Measurements from ENCODE around the gene PUM2. TPM values are rescaled to one million over a fixed set of nuclear protein-coding genes. Genes with fewer than 3 reads are reported as not detected.

Gene PUM2
- total RNA-seq, 1 donor from 2014 or later: 22.4 TPM

DNA sequence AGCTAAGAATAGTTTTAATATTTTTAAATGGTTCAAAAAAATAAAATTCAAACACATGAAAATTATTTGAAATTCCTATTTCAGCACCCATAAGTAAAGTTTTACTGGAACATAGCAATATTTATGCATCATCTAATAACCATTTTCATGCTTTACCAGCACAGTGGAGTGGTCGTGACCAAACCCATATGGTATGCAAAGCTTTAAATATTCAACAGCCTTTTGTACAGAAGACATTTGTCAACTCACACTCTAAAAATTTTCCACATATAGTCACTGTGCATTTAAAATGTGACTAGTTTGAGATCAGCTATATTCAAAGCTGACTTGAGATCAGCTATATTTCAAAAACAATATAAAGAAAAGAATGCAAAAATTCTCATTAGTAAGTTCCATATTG is 46.2 kb downstream of the PUM2 start:
- H3K9me3 ChIP-seq: no peaks in the 10 kb centered on the region
- TF ChIP-seq, protein P1, sequence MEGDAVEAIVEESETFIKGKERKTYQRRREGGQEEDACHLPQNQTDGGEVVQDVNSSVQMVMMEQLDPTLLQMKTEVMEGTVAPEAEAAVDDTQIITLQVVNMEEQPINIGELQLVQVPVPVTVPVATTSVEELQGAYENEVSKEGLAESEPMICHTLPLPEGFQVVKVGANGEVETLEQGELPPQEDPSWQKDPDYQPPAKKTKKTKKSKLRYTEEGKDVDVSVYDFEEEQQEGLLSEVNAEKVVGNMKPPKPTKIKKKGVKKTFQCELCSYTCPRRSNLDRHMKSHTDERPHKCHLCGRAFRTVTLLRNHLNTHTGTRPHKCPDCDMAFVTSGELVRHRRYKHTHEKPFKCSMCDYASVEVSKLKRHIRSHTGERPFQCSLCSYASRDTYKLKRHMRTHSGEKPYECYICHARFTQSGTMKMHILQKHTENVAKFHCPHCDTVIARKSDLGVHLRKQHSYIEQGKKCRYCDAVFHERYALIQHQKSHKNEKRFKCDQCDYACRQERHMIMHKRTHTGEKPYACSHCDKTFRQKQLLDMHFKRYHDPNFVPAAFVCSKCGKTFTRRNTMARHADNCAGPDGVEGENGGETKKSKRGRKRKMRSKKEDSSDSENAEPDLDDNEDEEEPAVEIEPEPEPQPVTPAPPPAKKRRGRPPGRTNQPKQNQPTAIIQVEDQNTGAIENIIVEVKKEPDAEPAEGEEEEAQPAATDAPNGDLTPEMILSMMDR (IDR thresholded peaks at IDR 0.05): no peak
- no peak for DNase-seq (ENCODE audit: low spot score in 2 of 2)
- H3K4me1 ChIP-seq: peaks cover 0 to 2% of the 10 kb centered on the region in 2 donors
- H3K27me3 ChIP-seq: no peaks in the 10 kb centered on the region
- intact Hi-C loops (cut with DNase I): no loop called here
- H3K4me3 ChIP-seq: no peak overlapping the region
- no peak overlapping the region for H3K27ac ChIP-seq
- peaks cover 14 to 35% of the 10 kb centered on the region in 2 donors for H3K36me3 ChIP-seq

DNA sequence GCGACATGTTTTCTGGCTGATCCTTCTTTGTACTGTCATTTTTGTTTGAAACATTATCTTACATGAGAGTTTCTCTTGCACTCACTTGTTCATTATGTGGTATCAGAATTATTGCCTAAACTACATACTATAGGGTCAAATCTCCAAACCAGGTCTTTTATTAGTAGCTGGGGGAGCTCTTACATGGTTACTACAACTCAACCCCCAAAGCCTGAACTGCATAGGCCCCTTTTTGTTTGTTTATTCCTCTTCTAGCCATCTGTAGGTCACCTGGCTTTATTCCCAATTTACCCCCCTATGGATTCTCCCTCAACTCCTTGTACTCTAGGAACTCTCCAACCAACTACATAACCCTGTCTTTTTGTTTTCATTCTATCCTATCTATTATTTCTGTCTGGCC is 46.7 kb downstream of the PUM2 start:
- H3K9me3 ChIP-seq: no peaks in the 10 kb centered on the region
- peaks cover 0 to 2% of the 10 kb centered on the region in 2 donors for H3K4me1 ChIP-seq
- TF ChIP-seq, protein P1 (IDR thresholded peaks at IDR 0.05): no peak
- H3K27me3 ChIP-seq: no peaks in the 10 kb centered on the region
- intact Hi-C loops (cut with DNase I): no loop called here
- no peak overlapping the region for H3K4me3 ChIP-seq
- H3K36me3 ChIP-seq: peaks cover 14 to 40% of the 10 kb centered on the region in 2 donors
- no peak overlapping the region for H3K27ac ChIP-seq
- no peak for DNase-seq (ENCODE audit: low spot score in 2 of 2)

DNA sequence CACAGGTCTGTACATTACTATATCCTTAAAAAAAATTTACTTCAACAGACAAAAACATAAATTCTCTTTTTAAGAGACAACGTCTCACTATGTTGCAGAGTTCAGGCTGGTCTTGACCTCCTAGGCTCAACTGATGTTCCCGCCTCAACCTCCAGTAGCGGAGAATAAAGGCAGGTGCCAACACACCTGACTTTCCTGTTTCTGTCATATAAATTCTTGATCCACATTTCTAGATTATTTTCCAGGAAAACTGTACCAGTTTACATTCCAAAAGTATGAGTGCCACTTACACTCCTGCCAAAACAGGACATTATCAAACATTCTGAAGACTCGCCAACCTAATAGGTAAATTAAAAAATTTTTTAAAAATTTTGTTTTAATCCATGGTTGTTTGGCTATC is 48.6 kb downstream of the PUM2 start:
- H3K4me1 ChIP-seq: peaks cover 0 to 2% of the 10 kb centered on the region in 2 donors
- no peaks in the 10 kb centered on the region for H3K27me3 ChIP-seq
- no peak for DNase-seq (ENCODE audit: low spot score in 2 of 2)
- no peak overlapping the region for H3K27ac ChIP-seq
- intact Hi-C loops (cut with DNase I): no loop called here
- TF ChIP-seq, protein P1 (IDR thresholded peaks at IDR 0.05): no peak
- H3K9me3 ChIP-seq: no peaks in the 10 kb centered on the region
- no peak overlapping the region for H3K4me3 ChIP-seq
- H3K36me3 ChIP-seq: peaks cover 7 to 41% of the 10 kb centered on the region in 2 donors

DNA sequence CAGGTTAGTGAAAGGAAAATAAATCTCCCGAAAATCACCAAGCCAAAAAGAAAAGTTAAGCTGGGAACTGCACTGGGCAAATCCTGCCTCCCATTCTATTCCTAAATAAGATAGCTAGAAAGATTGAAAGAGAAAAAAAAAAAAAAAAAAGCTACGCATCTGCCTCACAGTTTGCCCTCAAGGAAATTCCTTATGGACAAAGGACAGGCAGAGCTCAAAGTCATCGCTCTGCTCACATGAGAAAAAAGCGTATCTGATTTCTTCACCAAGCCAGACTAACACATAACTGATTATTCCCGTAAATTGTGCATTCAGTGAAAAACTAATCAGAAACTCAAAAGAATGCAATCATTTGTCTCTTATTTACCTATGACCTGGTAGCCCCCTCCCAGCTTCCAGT is 50.0 kb downstream of the PUM2 start:
- H3K36me3 ChIP-seq: peaks cover 9 to 40% of the 10 kb centered on the region in 2 donors

DNA sequence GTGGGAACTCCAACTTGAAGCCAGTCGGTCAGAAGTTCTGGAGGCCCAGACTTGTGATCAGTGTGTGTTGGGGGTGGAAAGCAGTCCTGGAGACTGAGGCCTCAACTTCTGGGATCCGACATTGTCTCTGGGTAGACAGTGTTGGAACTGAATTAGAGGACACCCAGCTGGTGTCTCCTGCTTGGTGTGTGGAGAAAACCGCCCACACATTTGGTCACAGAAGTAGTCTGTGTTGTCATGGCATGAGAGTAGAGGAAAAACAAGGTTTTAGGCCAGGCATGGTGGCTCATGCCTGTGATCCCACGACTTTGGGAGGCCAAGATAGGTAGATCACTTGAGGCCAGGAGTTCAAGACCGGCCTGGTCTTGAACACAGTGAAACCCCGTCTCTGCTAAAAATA is 51.5 kb downstream of the PUM2 start:
- Histone ChIP-seq H3K4me1 (peaks cover 0 to 2% of the 10 kb centered on the region in 2 donors), H3K9me3 (no peaks in the 10 kb centered on the region), H3K27ac (no peak overlapping the region), H3K27me3 (no peaks in the 10 kb centered on the region), H3K4me3 (no peak overlapping the region), H3K36me3 (peaks cover 15 to 48% of the 10 kb centered on the region in 2 donors)
- TF ChIP-seq, protein P1 (IDR thresholded peaks at IDR 0.05): no peak
- no peak for DNase-seq (ENCODE audit: low spot score in 2 of 2)
- intact Hi-C loops (cut with DNase I): no loop called here

More for the DNA sequence above, 50.0 kb downstream of the PUM2 start:
- H3K27ac ChIP-seq: no peak overlapping the region
- DNase-seq (ENCODE audit: low spot score in 2 of 2): no peak
- H3K27me3 ChIP-seq: no peaks in the 10 kb centered on the region
- TF ChIP-seq, protein P1 (IDR thresholded peaks at IDR 0.05): no peak
- H3K4me1 ChIP-seq: peaks cover 0 to 2% of the 10 kb centered on the region in 2 donors
- H3K9me3 ChIP-seq: no peaks in the 10 kb centered on the region
- H3K4me3 ChIP-seq: no peak overlapping the region
- intact Hi-C loops (cut with DNase I): no loop called here

DNA sequence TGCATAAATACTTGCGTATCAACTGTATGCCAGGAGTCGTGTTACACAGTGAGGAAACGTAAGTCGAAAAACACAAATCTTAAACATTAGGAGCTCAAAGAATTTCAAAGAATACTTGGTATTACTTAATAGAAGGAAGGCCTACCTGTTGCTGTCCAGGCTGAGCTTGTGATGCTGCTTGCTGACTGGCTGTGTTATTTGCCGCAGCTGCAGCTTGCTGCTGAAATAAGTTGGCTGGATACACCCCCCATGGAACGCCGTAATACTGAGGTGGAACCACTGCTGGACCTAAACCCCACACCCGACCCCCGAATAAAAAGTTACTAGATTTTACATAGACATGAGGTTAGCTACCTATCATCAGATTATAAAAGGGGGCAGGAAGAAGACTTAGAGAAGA is 56.4 kb downstream of the PUM2 start:
- Histone ChIP-seq H3K36me3 (peaks cover 22 to 68% of the 10 kb centered on the region in 2 donors), H3K4me3 (no peak overlapping the region), H3K9me3 (no peaks in the 10 kb centered on the region), H3K4me1 (no peaks in the 10 kb centered on the region), H3K27ac (no peak overlapping the region), H3K27me3 (no peaks in the 10 kb centered on the region)
- TF ChIP-seq, protein P1 (IDR thresholded peaks at IDR 0.05): no peak
- no peak for DNase-seq (ENCODE audit: low spot score in 2 of 2)
- intact Hi-C loops (cut with DNase I): no loop called here
